Measurements from ENCODE around the gene SSX2IP.

DNA sequence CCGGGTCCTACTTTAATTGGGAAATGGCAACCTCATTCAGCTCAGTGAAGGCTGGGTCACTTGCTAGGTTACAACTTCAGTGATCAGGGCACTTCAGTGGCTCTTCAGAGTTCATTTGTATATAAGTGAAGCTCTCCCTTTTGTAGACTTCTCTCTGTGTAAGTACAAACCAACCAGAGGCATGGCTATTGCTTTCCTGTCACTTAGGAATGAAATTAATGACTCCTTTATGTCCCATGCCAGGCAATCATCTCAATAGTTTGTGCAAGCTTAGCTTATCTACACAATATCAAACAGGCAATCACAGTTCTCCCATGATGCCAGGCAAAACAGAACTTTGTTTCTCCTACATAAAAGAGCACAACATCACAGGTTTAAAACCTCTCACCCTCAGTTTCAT is 93.2 kb downstream of the SSX2IP start:
- TF ChIP-seq, protein P1, sequence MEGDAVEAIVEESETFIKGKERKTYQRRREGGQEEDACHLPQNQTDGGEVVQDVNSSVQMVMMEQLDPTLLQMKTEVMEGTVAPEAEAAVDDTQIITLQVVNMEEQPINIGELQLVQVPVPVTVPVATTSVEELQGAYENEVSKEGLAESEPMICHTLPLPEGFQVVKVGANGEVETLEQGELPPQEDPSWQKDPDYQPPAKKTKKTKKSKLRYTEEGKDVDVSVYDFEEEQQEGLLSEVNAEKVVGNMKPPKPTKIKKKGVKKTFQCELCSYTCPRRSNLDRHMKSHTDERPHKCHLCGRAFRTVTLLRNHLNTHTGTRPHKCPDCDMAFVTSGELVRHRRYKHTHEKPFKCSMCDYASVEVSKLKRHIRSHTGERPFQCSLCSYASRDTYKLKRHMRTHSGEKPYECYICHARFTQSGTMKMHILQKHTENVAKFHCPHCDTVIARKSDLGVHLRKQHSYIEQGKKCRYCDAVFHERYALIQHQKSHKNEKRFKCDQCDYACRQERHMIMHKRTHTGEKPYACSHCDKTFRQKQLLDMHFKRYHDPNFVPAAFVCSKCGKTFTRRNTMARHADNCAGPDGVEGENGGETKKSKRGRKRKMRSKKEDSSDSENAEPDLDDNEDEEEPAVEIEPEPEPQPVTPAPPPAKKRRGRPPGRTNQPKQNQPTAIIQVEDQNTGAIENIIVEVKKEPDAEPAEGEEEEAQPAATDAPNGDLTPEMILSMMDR (conservative IDR thresholded peaks at IDR 0.05 in 1 of 2, IDR thresholded peaks at IDR 0.05 in 1 of 2; ENCODE audit: low read depth in 1 of 2, low read length in 2 of 2): no peak
- TF ChIP-seq EZH2 (IDR thresholded peaks at IDR 0.05; ENCODE audit: low read length, missing control alignments): no peak

All from fibroblast of lung (primary cell).